Subcutaneous abdominal adipose tissue (tissue), 5 donors: ENCODE data around the gene CCDC8.

Experiments
- H3K27ac ChIP-seq: one replicate; pipeline ENCODE4 v1.7.0; 2013; ENCODE audit warnings: low read depth, mild to moderate bottlenecking, inconsistent platforms, low read length, moderate library complexity
- H3K27me3 ChIP-seq, 5 donors: one replicate each; pipeline ENCODE4 v1.7.0; 2013; ENCODE audit warnings: low read length in 5 of 5, inconsistent platforms in 1 of 5; ENCODE audit not compliant: control insufficient read depth in 5 of 5, insufficient read depth in 4 of 5
- H3K36me3 ChIP-seq, 5 donors: one replicate each; pipeline ENCODE4 v1.7.0; 2013; ENCODE audit warnings: low read length in 5 of 5; ENCODE audit not compliant: control insufficient read depth in 5 of 5, insufficient read depth in 5 of 5
- H3K4me1 ChIP-seq, 5 donors: one replicate each; pipeline ENCODE4 v1.7.0; 2013; ENCODE audit warnings: low read length in 5 of 5, mild to moderate bottlenecking in 3 of 5, moderate library complexity in 1 of 5; ENCODE audit not compliant: control insufficient read depth in 5 of 5, insufficient read depth in 5 of 5
- H3K4me3 ChIP-seq, 5 donors: one replicate each; pipeline ENCODE4 v1.7.0; 2013; ENCODE audit warnings: low read length in 5 of 5, low read depth in 1 of 5
- H3K9ac ChIP-seq, 5 donors: one replicate each; pipeline ENCODE4 v1.7.0; 2013; ENCODE audit warnings: low read length in 5 of 5, mild to moderate bottlenecking in 4 of 5, moderate library complexity in 3 of 5
- H3K9me3 ChIP-seq, 5 donors: one replicate each; pipeline ENCODE4 v1.7.0; 2013; ENCODE audit warnings: low read length in 5 of 5; ENCODE audit not compliant: control insufficient read depth in 5 of 5
- donor health status: healthy.
- donor health status: healthy.
- donor health status: healthy.
- donor health status: healthy.
- donor health status: healthy.

CCDC8 gene

GRCh38 chr19:46431824-46432223 lies 18.5 kb upstream of the CCDC8 start:
- no peaks in the 10 kb centered on the region for H3K9me3 ChIP-seq
- H3K27me3 ChIP-seq, result peaks cover 0 to 28% (median 15%) of the 10 kb centered on the region in 5 donors
- H3K4me3 ChIP-seq, result no peak overlapping the region
- H3K27ac ChIP-seq, result no peak overlapping the region
- H3K9ac ChIP-seq, result no peak overlapping the region
- H3K4me1 ChIP-seq, result peaks cover 0 to 11% (median 9%) of the 10 kb centered on the region in 5 donors
- H3K36me3 ChIP-seq, result no peaks in the 10 kb centered on the region

- Histone ChIP-seq H3K4me3 (no peak overlapping the region), H3K27me3 (peaks cover 0 to 43% (median 19%) of the 10 kb centered on the region in 5 donors), H3K36me3 (no peaks in the 10 kb centered on the region), H3K9ac (no peak overlapping the region), H3K9me3 (no peaks in the 10 kb centered on the region), H3K27ac (no peak overlapping the region), H3K4me1 (peaks cover 0 to 20% (median 18%) of the 10 kb centered on the region in 5 donors)
Observed at GRCh38 chr19:46429999-46430398, 16.6 kb upstream of the CCDC8 start.

GRCh38 chr19:46428239-46429135 lies 15.1 kb upstream of the CCDC8 start, which contains the start of gene PNMA8C:
Gene PNMA8C (minus strand): TSS chr19:46428936. CDS start chr19:46428359, 577 bp downstream.
- Histone ChIP-seq H3K27me3 (peaks cover 0 to 45% (median 17%) of the 10 kb centered on the region in 5 donors), H3K4me3 (peak within 1 kb of the TSS in 3 of 5 donors; percentile 6 to 29 (median 23)), H3K27ac (no peak within 1 kb of the TSS), H3K4me1 (peaks cover 0 to 20% (median 18%) of the 10 kb centered on the region in 5 donors), H3K36me3 (no peaks in the 10 kb centered on the region), H3K9me3 (no peaks in the 10 kb centered on the region), H3K9ac (peak within 1 kb of the TSS in 1 of 5 donors; percentile 25)

GRCh38 chr19:46427518-46428045 lies 14.2 kb upstream of the CCDC8 start:
- H3K4me1 ChIP-seq, result peaks cover 0 to 20% (median 18%) of the 10 kb centered on the region in 5 donors
- no peaks in the 10 kb centered on the region for H3K9me3 ChIP-seq
- no peak overlapping the region for H3K27ac ChIP-seq
- no peak overlapping the region for H3K9ac ChIP-seq
- no peaks in the 10 kb centered on the region for H3K36me3 ChIP-seq
- H3K4me3 ChIP-seq, result no peak overlapping the region
- peaks cover 0 to 45% (median 17%) of the 10 kb centered on the region in 5 donors for H3K27me3 ChIP-seq

- peaks cover 0 to 20% (median 18%) of the 10 kb centered on the region in 5 donors for H3K4me1 ChIP-seq
- H3K27ac ChIP-seq, result no peak overlapping the region
- peak overlapping the region in 2 of 5 donors; percentile 21 to 30 for H3K9ac ChIP-seq
Observed at GRCh38 chr19:46426506-46427162, 13.3 kb upstream of the CCDC8 start.

GRCh38 chr19:46426035-46426505 lies 12.7 kb upstream of the CCDC8 start:
- H3K27me3 ChIP-seq, result peaks cover 0 to 45% (median 17%) of the 10 kb centered on the region in 5 donors
- H3K9me3 ChIP-seq, result no peaks in the 10 kb centered on the region
- H3K4me3 ChIP-seq, result peak overlapping the region in 4 of 5 donors; percentile 55 to 81 (median 68)
- H3K4me1 ChIP-seq, result peaks cover 0 to 20% (median 18%) of the 10 kb centered on the region in 5 donors
- peak overlapping the region in 2 of 5 donors; percentile 21 to 30 for H3K9ac ChIP-seq
- H3K36me3 ChIP-seq, result no peaks in the 10 kb centered on the region
- no peak overlapping the region for H3K27ac ChIP-seq

More at GRCh38 chr19:46426506-46427162, 13.3 kb upstream of the CCDC8 start:
- H3K27me3 ChIP-seq, result peaks cover 0 to 47% (median 17%) of the 10 kb centered on the region in 5 donors
- H3K9me3 ChIP-seq, result no peaks in the 10 kb centered on the region
- H3K4me3 ChIP-seq, result peak overlapping the region in 4 of 5 donors; percentile 55 to 81 (median 68)
- no peaks in the 10 kb centered on the region for H3K36me3 ChIP-seq

- Histone ChIP-seq H3K27ac (no peak overlapping the region), H3K9ac (no peak overlapping the region), H3K36me3 (no peaks in the 10 kb centered on the region), H3K4me1 (peaks cover 0 to 13% (median 11%) of the 10 kb centered on the region in 5 donors), H3K9me3 (no peaks in the 10 kb centered on the region), H3K4me3 (no peak overlapping the region), H3K27me3 (peaks cover 0 to 36% (median 13%) of the 10 kb centered on the region in 5 donors)
Observed at GRCh38 chr19:46423188-46423587, 9.8 kb upstream of the CCDC8 start.

- Histone ChIP-seq H3K4me1 (peaks cover 0 to 13% (median 11%) of the 10 kb centered on the region in 5 donors), H3K36me3 (no peaks in the 10 kb centered on the region), H3K9ac (no peak overlapping the region), H3K27ac (no peak overlapping the region), H3K27me3 (peaks cover 0 to 27% (median 9%) of the 10 kb centered on the region in 5 donors), H3K9me3 (no peaks in the 10 kb centered on the region), H3K4me3 (no peak overlapping the region)
Observed at GRCh38 chr19:46422344-46422743, 9.0 kb upstream of the CCDC8 start.

- H3K4me3 ChIP-seq, result no peak overlapping the region
- H3K27ac ChIP-seq, result no peak overlapping the region
- peaks cover 0 to 19% (median 11%) of the 10 kb centered on the region in 5 donors for H3K27me3 ChIP-seq
- H3K36me3 ChIP-seq, result no peaks in the 10 kb centered on the region
- peaks cover 0 to 14% (median 9%) of the 10 kb centered on the region in 5 donors for H3K4me1 ChIP-seq
- no peaks in the 10 kb centered on the region for H3K9me3 ChIP-seq
- H3K9ac ChIP-seq, result no peak overlapping the region
Observed at GRCh38 chr19:46420056-46420455, 6.7 kb upstream of the CCDC8 start.
